Astrocyte (in vitro differentiated cells and primary cell): ENCODE measurements around the gene GLRX.

Experiments used
- CTCF ChIP-seq: IDR thresholded peaks from 2 replicates; pipeline ENCODE4 v1.5.1; 2011; ENCODE audit warnings: low read depth, mild to moderate bottlenecking, inconsistent platforms, low read length, moderate library complexity; ENCODE audit not compliant: insufficient read depth
- EZH2 ChIP-seq: IDR thresholded peaks from 2 replicates; pipeline ENCODE4 v1.6.1; 2012; ENCODE audit warnings: mild to moderate bottlenecking, low read length, inconsistent platforms; ENCODE audit not compliant: insufficient read depth

DNA sequence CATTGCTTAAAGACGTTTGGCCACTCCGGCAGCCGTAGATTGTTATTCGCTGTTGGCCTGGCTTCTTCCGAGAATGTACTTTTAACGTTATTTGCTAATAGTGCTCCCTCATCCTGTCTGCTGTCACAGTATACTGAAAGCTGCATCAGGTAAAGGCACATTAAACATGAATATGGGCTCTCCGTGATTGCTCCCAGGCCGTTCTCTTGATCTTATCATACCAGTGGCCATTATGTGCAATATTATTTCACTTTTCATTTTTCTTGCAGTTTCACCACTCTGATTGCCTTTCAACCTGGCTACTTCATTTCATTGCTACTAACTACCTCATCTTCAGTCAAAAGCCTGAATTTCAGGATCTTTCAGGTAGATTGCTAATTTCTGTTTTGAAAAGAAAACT, 34.0 kb downstream of the GLRX start:
- TF ChIP-seq CTCF (no peak), EZH2 (no peak)
